Astrocyte of the spinal cord (primary cell): ENCODE data around the gene KDM1B.
A peak's percentile ranks its signal among the peaks of the same experiment; 100 is the strongest.

Experiments
- DNase-seq: peaks from one replicate; pipeline ENCODE4 v3.0.0; 2011; ENCODE audit warnings: low read depth, low spot score
- H3K4me3 ChIP-seq: 2 replicates; pipeline ENCODE4 v1.5.1; 2011; ENCODE audit warnings: low read depth, mild to moderate bottlenecking, low read length, moderate library complexity
- CTCF ChIP-seq: IDR thresholded peaks from 2 replicates; pipeline ENCODE4 v1.5.1; 2012; ENCODE audit warnings: low read depth, mild to moderate bottlenecking, low read length, inconsistent platforms
- in situ Hi-C: cut with HindIII; loops from 2 replicates; pipeline ENCODE4 v1.10.0; 2017; ENCODE audit warnings: low sequenced_read_pairs

The KDM1B gene

DNA sequence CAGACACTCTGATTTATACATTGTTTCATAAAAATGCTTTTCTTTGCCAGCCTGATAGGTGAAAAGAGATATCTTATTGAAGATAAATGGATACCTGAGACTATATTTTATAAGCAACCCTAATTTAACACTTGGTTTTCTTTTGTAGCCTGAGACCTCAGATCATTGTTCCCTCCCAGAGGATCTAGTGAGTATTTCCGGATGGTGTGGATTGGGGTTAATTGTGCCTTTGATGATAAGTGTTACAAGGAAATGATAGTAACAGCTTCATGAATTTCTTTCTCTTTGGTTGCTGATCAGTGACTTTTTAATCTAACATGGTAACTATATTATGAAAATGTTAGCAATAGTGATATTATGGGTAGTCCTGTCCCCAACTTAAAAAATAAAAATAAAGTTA, 30.4 kb downstream of the KDM1B start:
- in situ Hi-C loops: no loop called here
- no peak for TF ChIP-seq CTCF
- DNase-seq: no peak
- H3K4me3 ChIP-seq: no peak overlapping the region

GRCh38 chr6:18186033-18186432, 30.8 kb downstream of the KDM1B start:
- DNase-seq: peak; percentile 44
- no peak for TF ChIP-seq CTCF
- in situ Hi-C loops: no loop called here
- H3K4me3 ChIP-seq: no peak overlapping the region

DNA sequence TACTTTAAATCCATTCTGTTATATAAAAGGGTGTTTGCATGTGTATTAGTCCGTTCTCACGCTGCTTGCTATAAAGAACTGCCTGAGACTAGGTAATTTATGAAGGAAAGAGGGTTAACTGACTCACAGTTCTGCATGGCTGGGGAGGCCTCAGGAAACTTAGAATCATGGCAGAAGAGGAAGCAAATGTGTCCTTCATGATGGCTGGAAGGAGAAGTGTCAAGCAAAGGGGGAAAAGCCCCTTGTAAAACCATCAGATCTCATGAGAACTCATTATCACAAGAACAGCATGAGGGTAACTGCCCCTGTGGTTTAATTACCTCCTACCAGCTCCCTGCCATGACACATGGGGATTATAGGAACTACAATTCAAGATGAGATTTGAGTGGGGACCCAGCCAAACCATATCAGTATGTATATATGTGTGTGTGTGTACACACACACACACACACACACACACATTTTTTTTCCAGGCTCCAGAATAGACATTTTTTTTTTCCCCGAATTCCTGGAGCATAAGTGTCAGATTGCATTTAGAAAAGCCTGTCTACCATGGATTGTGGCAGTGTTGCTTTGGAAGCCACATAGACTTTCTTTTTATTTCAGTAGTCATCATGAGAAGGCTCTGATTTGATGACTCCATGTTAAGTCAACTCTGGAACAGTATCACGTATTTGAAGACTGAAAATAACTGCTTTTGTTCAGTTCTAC, 31.5 kb downstream of the KDM1B start:
- in situ Hi-C loops: no loop called here
- no peak for DNase-seq
- H3K4me3 ChIP-seq: no peak overlapping the region
- TF ChIP-seq CTCF: no peak

GRCh38 chr6:18187701-18188100, 32.5 kb downstream of the KDM1B start:
- no peak for DNase-seq
- no peak for TF ChIP-seq CTCF
- H3K4me3 ChIP-seq: no peak overlapping the region
- in situ Hi-C loops: no loop called here

- in situ Hi-C loops: no loop called here
- DNase-seq: no peak
- no peak overlapping the region for H3K4me3 ChIP-seq
- TF ChIP-seq CTCF: no peak
These were observed 34.0 kb downstream of the KDM1B start for GRCh38 chr6:18189196-18189595.

- DNase-seq: no peak
- in situ Hi-C loops: no loop called here
- no peak for TF ChIP-seq CTCF
These were observed 36.8 kb downstream of the KDM1B start for GRCh38 chr6:18192026-18192425.

More at GRCh38 chr6:18192026-18192425, 36.8 kb downstream of the KDM1B start:
- H3K4me3 ChIP-seq: no peak overlapping the region
